H1 (cell line): ENCODE results near the gene XPNPEP1.

Experiments
- CBX5 ChIP-seq: fragments of 300-800, 300-1000 bp; sonication (generic); IDR thresholded peaks from 2 replicates; pipeline ENCODE4 v1.7.1; 2016; ENCODE audit warnings: antibody characterized with exemption, low read length, low read depth
- CREB1 ChIP-seq: IDR thresholded peaks from 2 replicates; pipeline ENCODE4 v1.6.1; 2012; ENCODE audit warnings: inconsistent platforms
- CTCF ChIP-seq, 3 experiments: IDR thresholded peaks; 1 replicate in 2 of 3; 2 replicates in 1 of 3; pipeline versions ENCODE4 v1.5.1 to v1.6.1; 2011; ENCODE audit warnings: low read length in 3 of 3, mild to moderate bottlenecking in 3 of 3, inconsistent platforms in 2 of 3, low read depth in 1 of 3, moderate library complexity in 1 of 3; ENCODE audit not compliant: insufficient read depth in 1 of 3; ENCODE audit errors: control extremely low read depth in 1 of 3
- EP300 ChIP-seq, 2 experiments: IDR thresholded peaks; 1 replicate in 1 of 2; 2 replicates in 1 of 2; pipeline ENCODE4 v1.6.1; 2011 to 2012; ENCODE audit warnings: low read depth in 2 of 2, low read length in 2 of 2, mild to moderate bottlenecking in 2 of 2, borderline replicate concordance in 1 of 2, inconsistent platforms in 1 of 2, moderate library complexity in 1 of 2
- GABPA ChIP-seq: IDR thresholded peaks from 2 replicates; pipeline ENCODE4 v1.6.1; 2011; ENCODE audit warnings: mild to moderate bottlenecking, low read length, moderate library complexity, borderline replicate concordance; ENCODE audit not compliant: insufficient read depth
- GTF2F1 ChIP-seq: IDR thresholded peaks from 2 replicates; pipeline ENCODE4 v1.6.1; 2012; ENCODE audit warnings: low read depth, low read length, improper control_type of control experiment, borderline replicate concordance
- KDM1A ChIP-seq: fragments of 200-600, 300-600 bp; sonication (generic); IDR thresholded peaks from 2 replicates; pipeline ENCODE4 v1.7.1; 2016; ENCODE audit warnings: mild to moderate bottlenecking, low read length, borderline replicate concordance
- MAX ChIP-seq: IDR thresholded peaks from 2 replicates; pipeline ENCODE4 v1.6.1; 2012; ENCODE audit warnings: inconsistent platforms
- POLR2A ChIP-seq, 2 experiments: IDR thresholded peaks; 1 replicate in 1 of 2; 2 replicates in 1 of 2; pipeline ENCODE4 v1.6.1; 2011; ENCODE audit warnings: low read depth in 2 of 2, low read length in 2 of 2, mild to moderate bottlenecking in 2 of 2; ENCODE audit errors: control extremely low read depth in 1 of 2
- POLR2AphosphoS5 ChIP-seq: IDR thresholded peaks from 2 replicates; pipeline ENCODE4 v1.6.1; 2011; ENCODE audit warnings: low read depth, low read length
- RFX5 ChIP-seq: IDR thresholded peaks from 2 replicates; pipeline ENCODE4 v1.6.1; 2011; ENCODE audit warnings: low read depth, low read length, improper control_type of control experiment, borderline replicate concordance
- SP1 ChIP-seq: IDR thresholded peaks from 2 replicates; pipeline ENCODE4 v1.6.1; 2011; ENCODE audit warnings: low read depth, low read length
- TBP ChIP-seq: IDR thresholded peaks from 2 replicates; pipeline ENCODE4 v1.6.1; 2011; ENCODE audit warnings: low read depth, low read length, improper control_type of control experiment

- TF ChIP-seq GTF2F1 (no peak), POLR2AphosphoS5 (no peak), CTCF (IDR thresholded peaks at IDR 0.05; ENCODE audit: control extremely low read depth in 1 of 3, insufficient read depth in 1 of 3, low read depth in 1 of 3, low read length in 3 of 3) (no peak), SP1 (no peak), GABPA (no peak), CBX5 (no peak), EP300 (IDR thresholded peaks at IDR 0.05; ENCODE audit: borderline replicate concordance in 1 of 2, low read depth in 2 of 2, low read length in 2 of 2) (no peak), MAX (no peak), CREB1 (no peak), KDM1A (no peak), POLR2A (IDR thresholded peaks at IDR 0.05; ENCODE audit: control extremely low read depth in 1 of 2, low read depth in 2 of 2, low read length in 2 of 2) (no peak), RFX5 (no peak), TBP (no peak)
These were observed 71.5 kb downstream of the XPNPEP1 start for GRCh38 chr10:109851616-109852474.
